HEK293T (cell line): ENCODE results near the gene USP13.

Source experiments
- CTCF ChIA-PET: fragments of 350-600 bp; formaldehyde crosslinking; extraction: SDS; loops from one replicate; lab custom pipeline; 2021; ENCODE audit warnings: antibody characterized with exemption, inconsistent platforms; lab: Yijun Ruan, JAX
- POLR2A ChIA-PET: fragments of 350-600 bp; formaldehyde crosslinking; extraction: SDS; loops from one replicate; lab custom pipeline; 2020; ENCODE audit warnings: antibody characterized with exemption, inconsistent platforms; lab: Yijun Ruan, JAX
- DNase-seq: peaks from one replicate; pipeline ENCODE4 v3.0.0; 2012; ENCODE audit warnings: mixed read lengths; ENCODE audit errors: extremely low spot score
- ARNT ChIP-seq: fragments of 450-650 bp; IDR thresholded peaks from 2 replicates; pipeline ENCODE4 v1.6.1; 2017; ENCODE audit warnings: mild to moderate bottlenecking
- BHLHE40 ChIP-seq: fragments of 450-650 bp; IDR thresholded peaks from 2 replicates; pipeline ENCODE4 v1.6.1; 2016; ENCODE audit warnings: mild to moderate bottlenecking, moderate library complexity, borderline replicate concordance
- CTBP1 ChIP-seq: fragments of 450-650 bp; IDR thresholded peaks from 2 replicates; pipeline ENCODE4 v1.6.1; 2016; ENCODE audit warnings: borderline replicate concordance
- ELF4 ChIP-seq: fragments of 450-650 bp; IDR thresholded peaks from 2 replicates; pipeline ENCODE4 v1.6.1; 2017; ENCODE audit warnings: antibody characterized with exemption
- FOXA1 ChIP-seq: fragments of 450-650 bp; IDR thresholded peaks from 2 replicates; pipeline ENCODE4 v1.6.1; 2016; ENCODE audit warnings: mild to moderate bottlenecking
- FOXK2 ChIP-seq: fragments of 450-650 bp; IDR thresholded peaks from 2 replicates; pipeline ENCODE4 v1.6.1; 2016; ENCODE audit warnings: mild to moderate bottlenecking
- FOXM1 ChIP-seq: fragments of 450-650 bp; IDR thresholded peaks from 2 replicates; pipeline ENCODE4 v1.6.1; 2017; ENCODE audit warnings: mild to moderate bottlenecking, borderline replicate concordance
- HDGF ChIP-seq: fragments of 450-650 bp; IDR thresholded peaks from 2 replicates; pipeline ENCODE4 v1.6.1; 2017; ENCODE audit warnings: antibody characterized with exemption, borderline replicate concordance
- L3MBTL2 ChIP-seq: fragments of 450-650 bp; conservative IDR thresholded peaks from 2 replicates; pipeline ENCODE4 v1.6.1; 2016; ENCODE audit warnings: mild to moderate bottlenecking
- LEF1 ChIP-seq: fragments of 450-650 bp; IDR thresholded peaks from 2 replicates; pipeline ENCODE4 v1.6.1; 2017; ENCODE audit warnings: mild to moderate bottlenecking, borderline replicate concordance
- NFRKB ChIP-seq: fragments of 450-650 bp; IDR thresholded peaks from 2 replicates; pipeline ENCODE4 v1.6.1; 2016; ENCODE audit warnings: mild to moderate bottlenecking, moderate library complexity
- SP1 ChIP-seq: fragments of 450-650 bp; IDR thresholded peaks from 2 replicates; pipeline ENCODE4 v1.6.1; 2017
- SUZ12 ChIP-seq: fragments of 450-650 bp; IDR thresholded peaks from 2 replicates; pipeline ENCODE4 v1.6.1; 2016; ENCODE audit warnings: mild to moderate bottlenecking
- TARDBP ChIP-seq: fragments of 450-650 bp; IDR thresholded peaks from 2 replicates; pipeline ENCODE4 v1.6.1; 2016
- ZNF384 ChIP-seq: fragments of 450-650 bp; IDR thresholded peaks from 2 replicates; pipeline ENCODE4 v1.6.1; 2016
- TF ChIP-seq, protein P1 (sequence below): fragments of 450-650 bp; IDR thresholded peaks from 2 replicates; pipeline ENCODE4 v1.6.1; 2016

Gene USP13

DNA sequence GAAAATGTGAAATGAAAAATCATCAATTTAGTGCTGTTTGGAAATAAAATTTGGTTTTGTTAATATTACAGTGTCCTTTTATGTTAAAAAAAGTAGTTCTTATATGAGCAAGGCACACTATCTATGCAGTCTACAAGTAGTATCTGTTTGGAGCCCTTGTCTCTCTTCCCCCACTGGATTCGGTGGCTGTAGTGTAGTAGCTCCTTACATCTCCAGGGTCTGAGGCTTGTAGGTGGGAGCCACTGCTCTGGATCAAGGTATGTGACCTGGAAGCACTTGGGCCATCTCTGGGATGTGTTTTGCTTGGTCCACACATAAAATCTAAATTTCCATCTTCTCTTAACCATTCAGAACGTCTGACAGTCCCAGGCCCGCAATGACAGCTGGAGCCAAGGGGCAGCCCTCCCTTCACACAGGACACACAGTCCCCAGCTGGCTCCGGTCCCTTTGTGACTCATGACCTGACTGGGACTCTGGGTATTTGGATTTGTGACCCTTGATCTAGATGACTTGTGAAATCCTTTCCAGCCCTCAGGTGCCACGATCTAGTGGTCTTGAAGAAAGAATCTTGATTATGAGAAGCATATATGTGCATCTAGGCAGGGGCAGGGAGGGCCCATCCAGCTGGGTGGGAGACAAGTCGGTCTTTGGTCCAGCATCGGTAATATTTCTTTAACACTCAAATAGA lies 80.0 kb downstream of the USP13 start:
- TF ChIP-seq FOXM1 (no peak), ELF4 (no peak), SUZ12 (no peak), BHLHE40 (no peak), HDGF (no peak), TARDBP (no peak), ZNF384 (no peak)
- DNase-seq = no peak
- ChIA-PET CTCF (no interaction called here), POLR2A (no interaction called here)

DNA sequence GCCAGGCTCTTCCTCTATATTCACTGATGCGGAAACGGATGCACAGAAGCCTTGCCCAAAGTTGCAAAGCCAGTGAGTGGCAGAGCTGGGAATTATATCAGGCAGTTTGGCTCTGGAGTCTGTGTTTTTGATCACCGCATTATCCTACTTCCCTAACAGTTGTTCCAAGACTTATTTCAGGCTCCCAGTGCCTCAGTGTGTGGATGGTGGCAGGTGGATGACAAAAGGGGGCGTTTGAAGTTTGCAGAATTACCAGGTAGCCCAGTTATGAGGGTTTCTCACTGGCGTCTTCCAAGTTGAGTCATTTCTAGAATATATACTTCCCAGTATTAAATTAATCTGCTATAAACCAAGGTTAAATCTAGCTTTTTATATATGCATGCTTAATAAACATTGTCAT lies 81.0 kb downstream of the USP13 start:
- ChIA-PET POLR2A (no interaction called here), CTCF (no interaction called here)
- TF ChIP-seq ARNT (no peak), SP1 (no peak), NFRKB (no peak), SUZ12 (no peak), ZNF384 (no peak), FOXA1 (no peak), BHLHE40 (no peak), HDGF (no peak), FOXK2 (no peak), LEF1 (no peak), FOXM1 (no peak), TARDBP (no peak), ELF4 (no peak), L3MBTL2 (no peak), CTBP1 (no peak)
- TF ChIP-seq, protein P1, sequence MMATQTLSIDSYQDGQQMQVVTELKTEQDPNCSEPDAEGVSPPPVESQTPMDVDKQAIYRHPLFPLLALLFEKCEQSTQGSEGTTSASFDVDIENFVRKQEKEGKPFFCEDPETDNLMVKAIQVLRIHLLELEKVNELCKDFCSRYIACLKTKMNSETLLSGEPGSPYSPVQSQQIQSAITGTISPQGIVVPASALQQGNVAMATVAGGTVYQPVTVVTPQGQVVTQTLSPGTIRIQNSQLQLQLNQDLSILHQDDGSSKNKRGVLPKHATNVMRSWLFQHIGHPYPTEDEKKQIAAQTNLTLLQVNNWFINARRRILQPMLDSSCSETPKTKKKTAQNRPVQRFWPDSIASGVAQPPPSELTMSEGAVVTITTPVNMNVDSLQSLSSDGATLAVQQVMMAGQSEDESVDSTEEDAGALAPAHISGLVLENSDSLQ = no peak
- no peak for DNase-seq

- POLR2A ChIA-PET = no interaction called here
- CTCF ChIA-PET = no interaction called here
- TF ChIP-seq CTBP1 = no peak
- no peak for DNase-seq
Observed at GRCh38 chr3:179734497-179735281, 81.8 kb downstream of the USP13 start.

- CTCF ChIA-PET = no interaction called here
- no peak for TF ChIP-seq ARNT
- no peak for TF ChIP-seq FOXM1
- TF ChIP-seq SP1 = no peak
- no peak for TF ChIP-seq BHLHE40
- no peak for TF ChIP-seq ZNF384
- no peak for TF ChIP-seq LEF1
- TF ChIP-seq FOXA1 = no peak
- no peak for TF ChIP-seq ELF4
- no peak for DNase-seq
- POLR2A ChIA-PET = no interaction called here
Observed at GRCh38 chr3:179735321-179735720, 82.5 kb downstream of the USP13 start.

- TF ChIP-seq TARDBP = no peak
- TF ChIP-seq SUZ12 = no peak
- TF ChIP-seq FOXK2 = no peak
- TF ChIP-seq, protein P1 = no peak
- no peak for TF ChIP-seq NFRKB
- TF ChIP-seq SP1 = no peak
- no peak for TF ChIP-seq ZNF384
- no peak for TF ChIP-seq ELF4
- TF ChIP-seq FOXA1 = no peak
- no peak for TF ChIP-seq L3MBTL2
- CTCF ChIA-PET = no interaction called here
- no peak for DNase-seq
- POLR2A ChIA-PET = no interaction called here
Observed at GRCh38 chr3:179738998-179739397, 86.2 kb downstream of the USP13 start.

GRCh38 chr3:179739816-179740594 lies 87.2 kb downstream of the USP13 start:
- ChIA-PET CTCF (no interaction called here), POLR2A (no interaction called here)
- no peak for DNase-seq
- TF ChIP-seq TARDBP (no peak), FOXA1 (no peak), L3MBTL2 (no peak), ARNT (no peak), FOXK2 (no peak), BHLHE40 (no peak), FOXM1 (no peak), HDGF (no peak), SP1 (no peak), ELF4 (no peak), NFRKB (no peak), SUZ12 (no peak), ZNF384 (no peak)
- TF ChIP-seq, protein P1 = no peak
